CD4-positive, alpha-beta T cell treated with Interleukin-17A for 1 hour (primary cell): ENCODE measurements around the gene IFNA4.
A peak's percentile ranks its signal among the peaks of the same experiment; 100 is the strongest.
"Not testable (repeated sequence)": the region's sequence is repeated elsewhere in the genome, so short reads cannot be mapped to it uniquely, and the experiment has no call there.

Experiments used
- DNase-seq: peaks from one replicate; pipeline ENCODE4 v3.0.0-alpha.2; 2020

IFNA4 gene

DNA sequence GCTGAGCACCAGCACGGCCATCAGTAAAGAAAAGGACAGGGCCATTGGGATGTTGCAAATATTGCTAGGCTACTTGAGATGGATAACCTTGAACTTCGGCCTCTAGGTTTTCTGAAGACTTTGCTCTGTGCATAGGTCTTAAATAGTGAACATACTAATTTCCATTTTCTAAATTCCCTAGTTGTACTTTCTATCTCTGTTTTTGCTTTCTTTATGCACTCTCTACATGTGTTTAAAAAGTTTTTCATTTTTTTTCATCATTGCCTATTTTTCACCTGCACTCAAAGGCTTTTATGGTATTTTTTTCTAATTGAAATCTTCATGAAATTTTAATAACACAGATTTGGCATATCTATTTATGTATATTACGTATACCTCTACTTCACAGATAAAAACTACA lies at the start of gene IFNA4:
TSS of gene IFNA4 (minus strand) at position 101 of the 400 bp plus-strand sequence. CDS start at position 45, 56 bp downstream.
- not testable (repeated sequence) for DNase-seq

DNA sequence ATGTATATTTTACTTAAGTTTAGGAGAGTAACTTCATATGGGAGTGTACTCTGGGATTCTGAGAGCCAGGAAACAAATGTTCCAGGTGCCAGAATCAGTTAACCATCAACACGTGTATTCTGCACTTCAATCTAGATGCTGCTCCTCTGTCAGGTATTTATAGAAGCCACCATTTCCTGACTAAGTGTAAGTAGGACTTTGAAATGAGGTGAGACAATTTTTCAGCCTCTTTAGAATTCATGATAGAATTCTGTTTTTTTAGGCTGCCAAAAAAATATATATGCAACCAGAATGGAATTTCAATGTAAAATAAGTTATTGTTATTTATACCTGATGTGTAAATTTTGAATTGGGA lies 49.0 kb upstream of the IFNA4 start:
- not testable (repeated sequence) for DNase-seq

DNA sequence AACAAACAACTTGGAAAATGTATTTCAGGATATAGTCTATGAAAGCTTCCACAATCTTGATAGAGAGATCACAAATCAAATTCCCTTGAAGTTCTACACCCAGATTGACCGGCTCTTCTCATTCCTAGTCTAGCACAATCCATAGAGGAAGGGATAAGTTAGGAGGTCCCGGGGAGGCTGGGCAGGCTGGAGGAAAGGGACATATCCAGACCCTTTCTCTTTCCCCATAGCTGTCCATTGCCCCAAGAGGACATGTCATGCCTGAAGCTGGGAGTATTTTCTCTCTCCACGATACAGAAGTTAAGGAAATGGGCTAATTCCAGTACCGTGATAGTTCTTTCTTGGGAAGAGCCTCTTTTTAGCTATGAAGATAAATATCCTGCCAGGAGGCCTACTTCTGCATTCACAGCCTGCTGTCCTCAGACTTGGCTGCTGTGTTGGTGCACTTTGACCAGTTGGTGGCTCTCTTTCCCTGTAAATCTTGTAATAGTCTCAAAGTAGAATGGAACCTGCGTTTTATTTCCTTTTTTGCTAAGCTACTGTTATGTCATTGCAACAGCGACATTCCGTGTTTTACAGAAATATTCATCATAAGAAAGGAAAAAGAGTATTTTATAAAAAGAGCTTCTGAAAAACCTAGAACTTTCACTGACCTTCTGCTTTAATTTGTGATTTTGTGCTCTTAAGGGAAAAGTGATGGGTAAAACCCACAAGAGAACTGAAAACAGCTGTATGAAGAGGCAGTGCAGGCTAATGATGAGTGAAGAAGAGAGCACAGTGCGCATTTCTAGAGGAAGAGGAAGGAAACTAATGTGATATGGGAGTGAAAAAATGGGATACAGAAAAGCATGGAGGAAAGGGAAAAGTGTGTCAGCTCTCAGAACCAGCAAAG lies 48.3 kb upstream of the IFNA4 start:
- DNase-seq = peak; percentile 57

DNA sequence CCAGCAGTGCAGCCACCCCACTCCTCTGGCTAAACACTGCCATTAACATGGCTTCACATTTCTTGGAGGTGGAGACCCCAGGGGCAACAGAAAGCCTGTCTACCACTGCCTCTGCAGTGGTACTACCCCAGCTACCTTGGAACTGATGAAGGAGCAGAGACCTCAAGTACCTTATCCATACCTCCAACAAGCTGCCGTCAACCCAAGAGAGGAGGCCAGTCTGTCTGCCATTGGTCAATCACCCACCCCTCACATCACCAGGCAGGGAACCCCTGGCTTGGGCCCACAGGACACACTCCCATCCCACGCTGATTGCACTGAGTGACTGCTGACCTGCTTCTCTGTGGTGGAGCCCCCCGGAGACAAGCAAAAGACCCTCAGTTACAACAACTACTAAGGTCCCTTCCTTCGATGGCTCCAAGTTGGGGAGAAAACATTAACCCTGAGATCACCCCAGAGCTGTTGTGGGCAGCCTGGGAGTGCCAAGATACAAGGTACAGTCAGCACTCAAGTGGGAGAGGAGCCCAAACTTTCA lies 46.8 kb upstream of the IFNA4 start:
- no peak for DNase-seq

DNA sequence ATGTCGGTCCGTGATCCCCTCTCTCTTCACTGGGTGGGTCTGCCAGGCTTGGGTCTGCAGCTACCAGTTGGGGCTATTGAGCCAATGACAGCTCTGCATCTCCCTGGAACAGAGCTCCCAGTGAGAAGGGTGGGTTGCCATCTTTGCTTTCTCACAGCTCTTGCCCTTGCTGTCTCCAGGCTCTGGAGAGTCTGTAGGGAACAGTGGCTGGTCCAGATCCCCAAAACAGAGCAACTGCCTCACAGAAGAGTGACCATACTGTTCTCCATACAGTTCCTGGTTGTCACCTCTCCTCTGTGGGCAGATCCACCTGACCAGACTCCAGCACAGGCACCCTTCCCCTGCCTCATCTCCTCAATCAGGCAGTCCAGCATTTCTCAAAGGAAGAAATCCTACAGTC lies 45.9 kb upstream of the IFNA4 start:
- no peak for DNase-seq

DNA sequence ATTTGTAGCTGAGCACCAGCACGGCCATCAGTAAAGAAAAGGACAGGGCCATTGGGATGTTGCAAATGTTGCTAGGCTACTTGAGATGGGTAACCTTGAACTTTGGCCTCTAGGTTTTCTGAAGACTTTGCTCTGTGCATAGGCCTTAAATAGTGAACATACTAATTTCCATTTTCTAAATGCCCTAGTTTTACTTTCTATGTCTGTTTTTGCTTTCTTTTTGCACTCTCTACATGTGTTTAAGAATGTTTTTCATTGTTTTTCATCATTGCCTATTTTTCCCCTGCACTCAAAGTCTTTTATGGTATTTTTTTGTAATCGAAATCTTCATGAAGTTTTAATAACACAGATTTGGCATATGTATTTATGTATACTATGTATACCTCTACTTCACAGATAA lies 40.7 kb upstream of the IFNA4 start, which contains the start of gene IFNA17:
TSS of gene IFNA17 (minus strand) at position 101 of the 400 bp plus-strand sequence. CDS start at position 52, 49 bp downstream.
- no peak for DNase-seq

DNA sequence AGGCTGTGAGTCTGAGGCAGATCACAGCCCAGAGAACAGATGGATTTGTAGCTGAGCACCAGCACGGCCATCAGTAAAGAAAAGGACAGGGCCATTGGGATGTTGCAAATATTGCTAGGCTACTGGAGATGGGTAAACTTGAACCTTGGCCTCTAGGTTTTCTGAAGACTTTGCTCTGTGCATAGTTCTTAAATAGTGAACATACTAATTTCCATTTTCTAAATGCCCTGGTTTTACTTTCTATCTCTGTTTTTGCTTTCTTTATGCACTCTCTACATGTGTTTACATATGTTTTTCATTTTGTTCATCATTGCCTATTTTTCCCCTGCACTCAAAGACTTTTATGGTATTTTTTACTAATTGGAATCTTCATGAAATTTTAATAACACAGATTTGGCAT lies 29.8 kb upstream of the IFNA4 start, which contains the start of gene IFNA16:
TSS of gene IFNA16 (minus strand) at position 101 of the 400 bp plus-strand sequence. CDS start at position 95, 6 bp downstream.
- DNase-seq = not testable (repeated sequence)

DNA sequence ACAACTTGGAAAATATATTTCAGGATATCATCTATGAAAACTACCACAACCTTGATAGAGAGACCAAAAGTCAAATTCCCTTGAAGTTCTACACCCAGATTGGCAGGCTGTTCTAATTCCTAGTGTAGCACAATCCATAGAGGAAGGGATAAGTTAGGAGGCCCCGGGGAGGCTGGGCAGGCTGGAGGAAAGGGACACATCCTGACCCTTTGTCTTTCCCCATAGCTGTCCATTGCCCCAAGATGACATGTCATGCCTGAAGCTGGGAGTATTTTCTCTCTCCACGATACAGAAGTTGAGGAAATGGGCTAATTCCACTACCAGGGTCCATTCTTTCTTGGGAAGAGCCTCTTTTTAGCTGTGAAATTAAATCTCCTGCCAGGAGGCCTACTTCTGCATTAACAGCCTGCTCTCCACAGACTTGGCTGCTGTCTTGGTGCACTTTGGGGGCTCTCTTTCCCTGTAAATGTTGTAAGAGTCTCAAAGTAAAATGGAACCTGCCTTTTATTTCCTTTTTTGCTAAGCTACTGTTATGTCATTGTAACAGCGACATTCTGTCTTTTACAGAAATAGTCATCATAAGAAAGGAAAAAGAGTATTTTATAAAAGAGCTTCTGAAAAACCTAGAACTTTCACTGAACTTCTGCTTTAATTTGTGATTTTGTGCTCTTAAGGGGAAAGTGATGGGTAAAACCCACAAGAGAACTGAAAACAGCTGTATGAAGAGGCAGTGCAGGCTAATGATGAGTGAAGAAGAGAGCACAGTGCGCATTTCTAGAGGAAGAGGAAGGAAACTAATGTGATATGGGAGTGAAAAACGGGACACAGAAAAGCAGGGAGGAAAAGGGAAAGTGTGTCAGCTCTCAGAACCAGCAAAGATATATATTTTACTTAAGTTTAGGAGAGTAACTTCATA lies 26.3 kb upstream of the IFNA4 start:
- peak; percentile 8 for DNase-seq

DNA sequence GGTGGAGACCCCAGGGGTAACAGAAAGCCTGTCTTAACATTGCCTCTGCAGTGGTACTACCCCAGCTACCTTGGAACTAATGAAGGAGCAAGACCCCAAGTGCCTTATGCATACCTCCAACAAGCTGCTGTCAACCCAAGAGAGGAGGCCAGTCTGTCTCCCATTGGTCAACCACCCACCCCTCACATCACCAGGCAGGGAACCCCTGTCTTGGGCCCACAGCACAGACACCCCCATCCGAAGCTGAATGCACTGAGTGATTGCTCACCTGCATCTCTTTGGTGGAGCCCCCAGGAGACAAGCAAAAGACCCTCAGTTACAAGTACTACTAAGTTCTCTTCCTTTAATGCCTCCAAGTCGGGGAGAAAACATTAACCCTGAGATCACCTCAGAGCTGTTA lies 24.8 kb upstream of the IFNA4 start:
- not testable (repeated sequence) for DNase-seq

DNA sequence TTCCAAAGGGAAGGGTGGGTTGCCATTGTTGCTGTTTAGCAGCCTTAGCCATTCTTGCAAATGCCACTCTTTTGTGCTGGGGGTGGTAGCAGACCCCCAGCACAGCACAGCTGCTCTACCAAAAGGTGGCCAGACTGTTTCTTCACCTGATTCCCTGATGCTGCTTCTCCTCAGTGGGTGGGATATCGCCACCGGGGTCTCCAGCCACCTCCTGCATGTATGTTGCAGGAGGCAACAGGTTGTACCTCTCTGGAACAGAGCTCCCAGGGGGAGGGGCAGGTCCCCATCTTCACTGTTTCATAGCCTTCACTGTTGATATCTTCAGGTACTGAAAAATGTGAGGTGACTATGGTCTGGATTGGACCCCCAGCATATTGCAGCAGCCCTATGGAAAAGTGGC lies 23.4 kb upstream of the IFNA4 start:
- DNase-seq = not testable (repeated sequence)

DNA sequence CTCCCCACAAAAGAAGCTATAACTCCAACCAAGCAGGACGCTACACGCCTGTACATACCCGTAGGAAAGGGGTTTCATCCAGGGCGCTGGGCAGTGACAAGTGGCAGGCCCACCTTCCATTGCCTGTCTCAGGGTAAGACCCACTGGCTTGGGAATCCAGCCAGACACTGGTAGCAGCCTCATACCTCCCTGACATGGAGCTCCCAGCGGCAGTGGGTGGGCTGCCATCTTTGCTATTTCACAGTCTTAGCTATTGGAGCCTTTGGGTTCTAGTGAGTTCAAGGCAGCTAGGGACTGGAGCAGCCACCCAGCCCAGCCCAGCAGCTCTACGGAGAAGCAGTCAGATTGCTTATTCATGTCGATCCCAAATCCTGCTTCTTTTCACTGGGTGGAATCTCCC lies 22.9 kb upstream of the IFNA4 start:
- DNase-seq = no peak

DNA sequence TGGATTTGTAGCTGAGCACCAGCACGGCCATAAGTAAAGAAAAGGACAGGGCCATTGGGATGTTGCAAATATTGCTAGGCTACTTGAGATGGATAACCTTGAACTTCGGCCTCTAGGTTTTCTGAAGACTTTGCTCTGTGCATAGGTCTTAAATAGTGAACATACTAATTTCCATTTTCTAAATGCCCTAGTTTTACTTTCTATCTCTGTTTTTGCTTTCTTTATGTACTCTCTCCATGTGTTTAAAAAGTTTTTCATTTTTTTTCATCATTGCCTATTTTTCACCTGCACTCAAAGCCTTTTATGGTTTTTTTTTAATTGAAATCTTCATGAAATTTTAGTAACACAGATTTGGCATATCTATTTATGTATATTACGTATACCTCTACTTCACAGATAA lies 19.7 kb upstream of the IFNA4 start, which contains the start of gene IFNA10:
TSS of gene IFNA10 (minus strand) at position 101 of the 400 bp plus-strand sequence. CDS start at position 55, 46 bp downstream.
- not testable (repeated sequence) for DNase-seq

DNA sequence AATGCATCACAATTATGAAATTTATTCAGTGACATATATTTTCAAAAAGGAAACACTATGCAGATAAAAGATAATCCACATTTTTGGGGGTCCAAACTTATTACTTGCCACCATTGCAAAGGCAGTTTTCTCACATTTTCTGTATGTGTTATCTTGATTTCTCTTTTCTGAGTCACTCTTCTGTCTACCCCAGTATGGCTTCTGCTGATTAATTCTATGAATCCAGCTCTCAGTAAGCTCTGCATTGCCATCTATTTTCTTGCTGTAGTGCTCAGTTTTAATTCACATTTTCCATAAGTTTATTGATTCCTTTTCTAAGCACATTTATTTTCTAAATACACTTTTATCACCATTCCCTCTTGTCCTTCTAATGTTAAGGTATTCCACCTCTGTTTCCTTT lies 17.8 kb upstream of the IFNA4 start:
- DNase-seq = no peak

DNA sequence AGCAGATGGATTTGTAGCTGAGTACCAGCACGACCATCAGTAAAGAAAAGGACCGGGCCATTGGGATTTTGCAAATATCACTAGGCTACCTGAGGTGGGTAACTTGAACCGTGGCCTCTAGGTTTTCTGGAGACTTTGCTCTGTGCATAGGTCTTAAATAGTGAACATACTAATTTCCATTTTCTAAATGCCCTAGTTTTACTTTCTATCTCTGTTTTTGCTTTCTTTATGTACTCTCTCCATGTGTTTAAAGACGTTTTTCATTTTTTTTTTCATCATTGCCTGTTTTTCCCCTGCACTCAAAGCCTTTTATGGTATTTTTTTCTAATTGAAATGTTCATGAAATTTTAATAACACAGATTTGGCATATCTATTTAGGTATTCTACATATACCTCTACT lies 14.7 kb upstream of the IFNA4 start, which contains the start of gene IFNA7:
TSS of gene IFNA7 (minus strand) at position 101 of the 400 bp plus-strand sequence. CDS start at position 61, 40 bp downstream.
- DNase-seq = not testable (repeated sequence)

DNA sequence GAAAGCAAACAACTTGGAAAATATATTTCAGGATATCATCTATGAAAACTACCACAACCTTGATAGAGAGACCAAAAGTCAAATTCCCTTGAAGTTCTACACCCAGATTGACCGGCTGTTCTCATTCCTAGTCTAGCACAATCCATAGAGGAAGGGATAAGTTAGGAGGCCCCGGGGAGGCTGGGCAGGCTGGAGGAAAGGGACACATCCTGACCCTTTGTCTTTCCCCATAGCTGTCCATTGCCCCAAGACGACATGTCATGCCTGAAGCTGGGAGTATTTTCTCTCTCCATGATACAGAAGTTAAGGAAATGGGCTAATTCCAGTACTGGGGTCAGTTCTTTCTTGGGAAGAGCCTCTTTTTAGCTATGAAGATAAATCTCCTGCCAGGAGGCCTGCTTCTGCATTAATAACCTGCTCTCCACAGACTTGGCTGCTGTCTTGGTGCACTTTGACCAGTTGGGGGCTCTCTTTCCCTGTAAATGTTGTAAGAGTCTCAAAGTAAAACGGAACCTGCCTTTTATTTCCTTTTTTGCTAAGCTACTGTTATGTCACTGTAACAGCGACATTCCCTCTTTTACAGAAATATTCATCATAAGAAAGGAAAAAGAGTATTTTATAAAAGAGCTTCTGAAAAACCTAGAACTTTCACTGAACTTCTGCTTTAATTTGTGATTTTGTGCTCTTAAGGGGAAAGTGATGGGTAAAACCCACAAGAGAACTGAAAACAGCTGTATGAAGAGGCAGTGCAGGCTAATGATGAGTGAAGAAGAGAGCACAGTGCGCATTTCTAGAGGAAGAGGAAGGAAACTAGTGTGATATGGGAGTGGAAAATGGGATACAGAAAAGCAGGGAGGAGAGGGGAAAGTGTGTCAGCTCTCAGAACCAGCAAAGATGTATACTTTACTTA lies 7.7 kb upstream of the IFNA4 start:
- peak; percentile 70 for DNase-seq

DNA sequence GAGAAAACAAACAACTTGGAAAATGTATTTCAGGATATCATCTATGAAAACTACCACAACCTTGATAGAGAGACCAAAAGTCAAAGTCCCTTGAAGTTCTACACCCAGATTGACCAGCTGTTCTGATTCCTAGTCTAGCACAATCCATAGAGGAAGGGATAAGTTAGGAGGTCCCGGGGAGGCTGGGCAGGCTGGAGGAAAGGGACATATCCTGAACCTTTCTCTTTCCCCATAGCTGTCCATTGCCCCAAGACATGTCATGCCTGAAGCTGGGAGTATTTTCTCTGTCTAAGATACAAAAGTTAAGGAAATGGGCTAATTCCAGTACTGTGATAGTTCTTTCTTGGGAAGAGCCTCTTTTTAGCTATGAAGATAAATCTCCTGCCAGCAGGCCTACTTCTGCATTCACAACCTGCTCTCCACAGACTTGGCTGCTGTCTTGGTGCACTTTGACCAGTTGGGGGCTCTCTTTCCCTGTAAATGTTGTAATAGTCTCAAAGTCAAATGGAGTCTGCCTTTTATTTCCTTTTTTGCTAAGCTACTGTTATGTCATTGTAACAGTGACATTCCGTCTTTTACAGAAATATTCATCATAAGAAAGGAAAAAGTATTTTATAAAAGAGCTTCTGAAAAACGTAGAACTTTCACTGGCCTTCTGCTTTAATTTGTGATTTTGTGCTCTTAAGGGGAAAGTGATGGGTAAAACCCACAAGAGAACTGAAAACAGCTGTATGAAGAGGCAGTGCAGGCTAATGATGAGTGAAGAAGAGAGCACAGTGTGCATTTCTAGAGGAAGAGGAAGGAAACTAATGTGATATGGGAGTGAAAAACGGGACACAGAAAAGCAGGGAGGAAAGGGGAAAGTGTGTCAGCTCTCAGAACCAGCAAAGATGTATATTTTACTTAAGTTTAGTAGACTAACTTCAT lies 4.3 kb downstream of the IFNA4 start:
- peak; percentile 64 for DNase-seq

DNA sequence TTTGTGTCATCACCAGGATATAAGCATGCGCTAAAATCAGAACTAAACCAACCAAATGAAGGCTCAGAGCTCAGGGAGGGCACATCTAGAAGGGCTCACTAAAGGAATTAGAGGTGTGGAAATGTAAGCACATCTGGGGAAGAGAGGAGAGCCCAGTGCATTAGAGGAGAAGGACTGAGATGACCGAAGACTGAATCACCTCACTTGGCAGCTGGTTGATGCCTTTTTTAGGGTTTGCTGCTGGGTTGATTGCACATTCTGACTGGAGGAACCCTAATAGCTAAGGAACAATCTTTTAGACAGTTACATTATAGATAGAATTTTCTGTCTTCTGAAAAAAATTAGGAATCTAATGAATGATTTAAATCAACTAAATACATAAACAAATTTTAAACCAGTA lies 12.7 kb downstream of the IFNA4 start:
- no peak for DNase-seq

DNA sequence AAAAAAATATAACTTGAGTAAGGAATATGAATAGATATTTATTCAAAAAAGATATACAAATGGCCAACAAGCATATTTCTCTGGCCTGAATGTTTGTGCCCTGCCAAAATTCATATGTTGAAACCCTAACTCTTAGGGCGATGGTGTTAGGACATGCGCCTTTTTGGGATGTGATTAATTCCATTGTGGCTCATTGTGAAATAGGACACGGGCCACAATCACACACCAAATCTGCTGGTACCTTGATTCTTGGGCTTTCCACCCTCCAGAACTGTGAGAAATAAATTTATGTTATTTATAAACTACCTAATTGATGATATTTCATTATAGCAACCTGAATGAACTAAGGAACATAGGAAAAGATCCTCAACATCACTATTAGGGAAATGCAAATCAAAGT lies 15.2 kb downstream of the IFNA4 start:
- DNase-seq = no peak

DNA sequence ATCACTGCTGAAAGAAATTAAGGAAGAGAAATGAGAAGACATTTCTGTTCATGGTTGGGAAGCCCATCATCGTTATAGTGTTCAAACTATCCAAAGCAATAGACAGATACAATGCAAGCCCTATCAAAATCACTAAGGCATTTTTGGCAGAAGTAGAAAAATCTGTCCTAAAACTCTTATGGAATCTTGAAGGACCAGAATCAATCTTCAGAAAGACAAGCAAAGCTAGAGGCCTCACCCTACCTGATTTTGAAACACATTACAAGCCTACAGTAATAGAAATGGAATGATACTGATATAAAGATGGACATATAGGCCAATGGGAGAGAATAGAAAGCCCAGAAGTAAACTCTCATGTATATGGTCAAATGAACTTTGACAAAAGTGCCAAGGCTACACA lies 16.0 kb downstream of the IFNA4 start:
- no peak for DNase-seq

DNA sequence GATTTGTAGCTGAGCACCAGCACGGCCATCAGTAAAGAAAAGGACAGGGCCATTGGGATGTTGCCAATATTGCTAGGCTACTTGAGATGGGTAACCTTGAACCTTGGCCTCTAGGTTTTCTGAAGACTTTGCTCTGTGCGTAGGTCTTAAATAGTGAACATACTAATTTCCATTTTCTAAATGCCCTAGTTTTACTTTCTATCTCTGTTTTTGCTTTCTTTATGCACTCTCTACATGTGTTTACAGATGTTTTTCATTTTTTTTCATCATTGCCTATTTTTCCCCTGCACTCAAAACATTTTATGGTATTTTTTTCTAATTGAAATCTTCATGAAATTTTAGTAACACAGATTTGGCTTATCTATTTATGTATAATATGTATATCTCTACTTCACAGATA lies 20.8 kb downstream of the IFNA4 start, which contains the start of gene IFNA21:
TSS of gene IFNA21 (minus strand) at position 101 of the 400 bp plus-strand sequence. CDS start at position 53, 48 bp downstream.
- DNase-seq = not testable (repeated sequence)
